ENCODE data around the gene GABRR3.

DNA sequence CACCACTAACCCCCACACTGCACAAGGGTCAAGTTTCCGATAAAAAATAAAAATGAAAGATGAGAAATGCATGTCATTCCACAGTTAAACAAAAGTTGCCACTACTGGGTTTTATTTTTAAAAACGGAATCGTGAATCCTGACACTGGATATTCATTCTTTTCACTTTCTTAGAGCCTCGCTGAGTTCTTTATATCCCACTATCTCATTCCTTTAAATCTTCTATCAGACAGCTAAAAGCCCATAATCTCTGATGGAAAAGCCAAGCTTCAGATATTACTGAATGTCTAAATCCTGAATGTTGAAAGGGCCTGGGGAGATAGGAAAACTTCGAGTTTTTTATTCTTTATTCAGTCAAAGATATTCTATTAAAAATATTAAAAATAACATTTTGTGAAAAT lies 74.6 kb downstream of the GABRR3 start:
- TF ChIP-seq POLR2AphosphoS5 (IDR thresholded peaks at IDR 0.05; ENCODE audit: borderline replicate concordance, low read depth, low read length) (no peak), EZH2 (IDR thresholded peaks at IDR 0.05) (no peak)

Data from SK-N-MC (cell line).